Measurements from ENCODE around the gene MSH4.
"Not testable (repeated sequence)": the region's sequence is repeated elsewhere in the genome, so short reads cannot be mapped to it uniquely, and the experiment has no call there.

The MSH4 gene

DNA sequence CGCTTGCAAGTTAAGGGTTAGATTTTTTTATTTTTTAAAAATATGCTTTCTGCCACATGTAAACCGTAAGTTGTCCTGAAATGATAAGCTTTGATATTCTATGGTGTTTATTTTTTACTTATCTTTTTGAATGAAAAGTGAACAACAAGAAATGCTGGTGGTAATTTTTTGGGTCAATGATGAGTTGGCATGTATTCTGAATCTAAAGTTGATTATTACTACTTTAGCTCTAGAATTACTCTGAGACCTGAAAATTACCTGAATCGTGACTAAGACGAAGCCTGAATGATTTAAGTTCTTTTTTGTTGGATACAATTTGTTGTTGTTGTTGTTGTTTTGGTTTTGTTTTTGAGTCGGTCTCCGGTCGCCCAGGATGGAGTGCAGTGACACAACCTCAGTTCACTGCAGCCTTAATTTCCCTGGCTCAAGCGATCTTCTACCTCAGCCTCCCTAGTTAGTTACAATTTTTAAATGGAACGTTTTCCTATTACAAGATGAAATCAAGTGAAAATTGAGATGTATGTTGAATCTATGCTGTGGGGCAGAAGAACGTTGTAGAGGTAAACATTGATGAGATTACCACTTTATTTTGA, 9.7 kb upstream of the MSH4 start:
- no peak for DNase-seq
- Mint-ChIP-seq H3K27ac (peak overlapping the region; percentile 99), H3K36me3 (ENCODE audit: low read depth) (peaks cover 66% of the 10 kb centered on the region), H3K9me3 (no peaks in the 10 kb centered on the region), H3K4me1 (ENCODE audit: low read depth) (peaks cover 36% of the 10 kb centered on the region), H3K27me3 (no peaks in the 10 kb centered on the region), H3K4me3 (peak overlapping the region; percentile 97)

DNA sequence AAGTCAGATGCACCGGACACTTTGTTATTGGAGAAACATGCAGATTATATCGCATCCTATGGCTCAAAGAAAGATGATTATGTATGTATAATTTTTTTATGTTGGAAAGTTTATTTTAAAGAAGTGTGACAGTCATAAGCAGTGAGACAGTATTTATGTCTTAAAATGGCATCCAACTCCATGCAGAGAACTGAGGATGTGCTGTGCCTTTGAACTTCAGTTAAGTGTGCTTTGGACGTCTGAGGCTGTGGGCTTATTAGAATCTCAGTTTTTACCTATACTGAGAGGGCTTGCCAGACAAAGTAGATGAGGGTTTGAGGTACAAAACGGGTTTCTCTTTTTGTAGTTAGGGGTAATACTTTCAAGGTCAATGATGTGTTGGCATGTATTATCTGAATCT, 9.2 kb upstream of the MSH4 start:
- H3K9me3 Mint-ChIP-seq, result no peaks in the 10 kb centered on the region
- H3K4me1 Mint-ChIP-seq (ENCODE audit: low read depth), result peaks cover 40% of the 10 kb centered on the region
- DNase-seq, result no peak
- peaks cover 71% of the 10 kb centered on the region for H3K36me3 Mint-ChIP-seq (ENCODE audit: low read depth)
- H3K4me3 Mint-ChIP-seq, result peak overlapping the region; percentile 97
- H3K27me3 Mint-ChIP-seq, result no peaks in the 10 kb centered on the region
- peak overlapping the region; percentile 99 for H3K27ac Mint-ChIP-seq

DNA sequence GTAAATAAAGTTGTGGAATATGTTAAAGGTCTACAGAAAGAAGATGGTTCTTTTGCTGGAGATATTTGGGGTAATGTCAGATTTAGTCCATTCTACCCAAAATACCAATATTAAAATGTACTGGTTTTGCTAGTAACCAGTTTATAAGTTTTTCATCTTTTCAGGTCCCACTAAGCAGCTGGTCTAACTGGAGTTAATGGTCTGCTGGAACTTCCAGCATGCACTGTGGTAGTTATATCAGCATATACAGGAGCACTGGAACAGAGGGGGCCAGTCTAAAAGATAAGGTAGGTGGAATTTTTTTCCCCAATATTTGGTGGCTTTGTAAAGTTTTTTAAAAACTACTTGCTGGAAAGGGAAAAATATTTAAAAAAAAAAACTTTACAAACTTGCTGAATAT, 6.7 kb upstream of the MSH4 start:
- no peak for DNase-seq
- Mint-ChIP-seq H3K36me3 (ENCODE audit: low read depth) (peaks cover 95% of the 10 kb centered on the region), H3K9me3 (no peaks in the 10 kb centered on the region), H3K27ac (peak overlapping the region; percentile 99), H3K4me1 (ENCODE audit: low read depth) (peaks cover 49% of the 10 kb centered on the region), H3K27me3 (no peaks in the 10 kb centered on the region), H3K4me3 (peak overlapping the region; percentile 97)

DNA sequence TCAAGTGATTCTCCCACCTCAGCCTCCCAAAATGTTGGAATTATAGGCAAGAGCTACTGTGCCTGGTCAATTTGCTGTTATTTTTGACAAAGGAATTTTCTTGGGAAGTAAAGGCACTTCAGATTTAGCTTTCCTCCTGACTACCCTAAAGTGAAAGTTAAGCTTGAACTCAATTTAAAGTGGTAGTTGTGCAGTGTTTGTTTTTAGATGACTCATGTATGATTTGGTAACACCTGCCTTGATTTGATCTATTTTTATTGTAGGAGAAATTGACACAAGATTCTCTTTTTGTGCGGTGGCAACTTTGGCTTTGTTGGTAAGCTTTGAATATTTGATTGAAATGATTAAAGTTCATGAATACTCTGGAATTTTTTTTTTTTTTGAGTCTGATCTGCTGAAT, 5.7 kb upstream of the MSH4 start:
- Mint-ChIP-seq H3K4me3 (peak overlapping the region; percentile 97), H3K27me3 (no peaks in the 10 kb centered on the region)
- DNase-seq, result no peak

DNA sequence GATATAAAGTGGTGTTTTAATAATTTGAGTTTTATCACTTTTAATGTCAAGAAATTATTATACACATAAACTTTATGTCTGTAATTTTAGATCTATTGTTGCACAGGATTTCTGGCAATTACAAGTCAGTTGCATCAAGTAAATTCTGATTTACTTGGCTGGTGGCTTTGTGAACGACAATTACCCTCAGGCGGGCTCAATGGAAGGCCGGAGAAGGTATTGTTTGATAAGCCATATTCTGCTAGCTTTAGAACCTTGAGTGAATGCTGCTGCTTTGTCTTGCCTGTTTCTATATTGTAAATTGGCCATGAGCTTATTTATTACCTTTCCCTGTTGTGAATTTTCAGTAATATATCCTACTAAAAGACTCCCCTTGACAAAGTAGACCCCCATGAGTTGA, 4.6 kb upstream of the MSH4 start:
- H3K4me1 Mint-ChIP-seq (ENCODE audit: low read depth), result peaks cover 46% of the 10 kb centered on the region
- H3K9me3 Mint-ChIP-seq, result no peaks in the 10 kb centered on the region
- peak overlapping the region; percentile 99 for H3K27ac Mint-ChIP-seq

More for the DNA sequence above, 5.7 kb upstream of the MSH4 start:
- Mint-ChIP-seq H3K4me1 (ENCODE audit: low read depth) (peaks cover 46% of the 10 kb centered on the region), H3K36me3 (ENCODE audit: low read depth) (peaks cover 99% of the 10 kb centered on the region), H3K27ac (peak overlapping the region; percentile 99), H3K9me3 (no peaks in the 10 kb centered on the region)

DNA sequence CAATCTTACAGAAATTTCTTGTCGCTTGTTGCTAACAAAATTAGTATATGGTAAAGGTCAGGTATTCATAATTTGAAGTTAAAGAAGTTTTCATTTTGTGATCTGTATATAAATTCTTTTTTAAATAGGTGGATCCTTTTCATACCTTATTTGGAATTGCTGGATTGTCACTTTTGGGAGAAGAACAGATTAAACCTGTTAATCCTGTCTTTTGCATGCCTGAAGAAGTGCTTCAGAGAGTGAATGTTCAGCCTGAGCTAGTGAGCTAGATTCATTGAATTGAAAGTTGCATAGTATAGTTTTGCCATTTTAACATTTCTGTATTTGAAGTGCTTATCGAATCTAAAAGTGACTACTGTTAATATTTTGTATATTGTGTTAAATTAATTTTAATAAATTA, 2.3 kb upstream of the MSH4 start:
- Mint-ChIP-seq H3K9me3 (no peaks in the 10 kb centered on the region), H3K4me1 (ENCODE audit: low read depth) (peaks cover 42% of the 10 kb centered on the region), H3K4me3 (peak overlapping the region; percentile 97), H3K27ac (peak overlapping the region; percentile 87), H3K36me3 (ENCODE audit: low read depth) (peaks cover 99% of the 10 kb centered on the region), H3K27me3 (no peaks in the 10 kb centered on the region)
- DNase-seq, result no peak

More for the DNA sequence above, 4.6 kb upstream of the MSH4 start:
- H3K27me3 Mint-ChIP-seq, result no peaks in the 10 kb centered on the region
- peak overlapping the region; percentile 97 for H3K4me3 Mint-ChIP-seq
- H3K36me3 Mint-ChIP-seq (ENCODE audit: low read depth), result peaks cover 99% of the 10 kb centered on the region
- no peak for DNase-seq

DNA sequence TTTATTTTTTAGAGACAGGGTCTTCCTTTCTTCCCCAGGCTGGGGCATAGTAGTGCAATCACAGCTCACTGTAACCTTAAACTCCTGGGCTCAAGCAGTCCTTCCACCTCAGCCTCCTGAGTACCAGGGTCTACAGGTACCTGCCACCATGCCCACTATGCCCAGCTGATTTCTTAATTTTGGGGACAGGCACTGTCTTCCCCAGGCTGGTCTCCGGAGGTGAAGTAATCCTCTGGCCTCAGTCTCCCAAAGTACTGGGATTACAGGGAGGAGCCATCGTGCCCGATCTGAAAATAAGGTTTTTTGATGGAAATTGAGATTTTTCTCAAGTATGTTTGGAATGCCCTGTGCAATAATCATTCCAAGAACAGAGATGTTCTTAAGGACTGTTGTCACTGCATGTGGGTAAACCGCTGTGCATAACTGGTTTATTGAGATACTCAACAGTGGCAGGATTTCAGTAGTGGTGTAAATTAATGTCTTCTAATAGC, 934 bp upstream of the MSH4 start:
- Mint-ChIP-seq H3K4me1 (ENCODE audit: low read depth) (peaks cover 33% of the 10 kb centered on the region), H3K27me3 (no peaks in the 10 kb centered on the region), H3K27ac (peak overlapping the region; percentile 14), H3K9me3 (no peaks in the 10 kb centered on the region), H3K36me3 (ENCODE audit: low read depth) (peaks cover 86% of the 10 kb centered on the region), H3K4me3 (no peak overlapping the region)
- DNase-seq, result peak; percentile 46

DNA sequence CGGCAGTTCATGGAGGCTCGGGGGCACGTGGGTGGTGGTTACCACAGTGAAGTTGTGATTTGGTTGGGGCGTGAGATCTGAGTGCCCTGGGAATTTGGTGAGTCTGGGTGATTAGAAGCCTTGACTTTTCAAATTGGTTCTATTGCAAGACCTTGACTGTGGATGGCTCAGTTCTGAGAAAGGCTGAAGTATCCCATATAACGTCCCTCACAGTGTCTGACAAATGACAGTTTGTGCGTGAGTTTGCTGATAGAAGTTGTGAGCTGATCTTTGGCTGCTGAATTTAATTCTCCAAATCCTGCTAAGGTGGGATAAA, 549 bp downstream of the MSH4 start:
- DNase-seq, result no peak
- Mint-ChIP-seq H3K36me3 (ENCODE audit: low read depth) (peaks cover 71% of the 10 kb centered on the region), H3K27ac (peak overlapping the region; percentile 14)

DNA sequence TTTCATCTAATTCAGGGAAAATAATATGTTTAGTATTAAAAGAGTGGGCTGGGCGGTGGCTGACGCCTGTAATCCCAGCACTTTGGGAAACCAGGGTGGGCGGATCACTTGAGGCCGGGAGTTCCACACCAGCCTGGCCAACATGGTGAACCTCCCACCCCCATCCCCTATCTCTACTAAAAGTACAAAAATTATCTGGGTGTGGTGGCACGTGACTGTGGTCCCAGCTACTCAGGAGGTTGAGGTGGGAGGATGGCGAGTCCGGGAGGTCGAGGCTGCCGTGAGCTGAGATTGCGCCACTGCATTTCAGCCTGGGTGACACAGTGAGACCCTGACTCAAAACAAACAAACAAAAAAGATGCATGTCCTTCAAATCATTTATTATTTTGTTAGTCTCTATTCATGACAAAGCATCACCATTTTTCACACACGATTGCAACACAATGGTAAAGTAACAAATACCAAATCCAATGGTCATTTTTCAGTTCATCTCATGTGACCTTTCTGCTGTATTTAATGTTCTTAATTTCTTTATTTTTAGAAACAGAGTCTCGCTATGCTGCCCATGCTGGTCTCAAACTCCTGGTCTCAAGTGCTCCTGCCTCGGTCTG, 1.0 kb downstream of the MSH4 start:
- DNase-seq, result peak; percentile 38
- Mint-ChIP-seq H3K9me3 (no peaks in the 10 kb centered on the region), H3K36me3 (ENCODE audit: low read depth) (peaks cover 67% of the 10 kb centered on the region), H3K4me3 (no peak overlapping the region), H3K4me1 (ENCODE audit: low read depth) (peaks cover 17% of the 10 kb centered on the region), H3K27ac (peak overlapping the region; percentile 51), H3K27me3 (no peaks in the 10 kb centered on the region)

More for the DNA sequence above, 549 bp downstream of the MSH4 start:
- no peak overlapping the region for H3K4me3 Mint-ChIP-seq
- no peaks in the 10 kb centered on the region for H3K9me3 Mint-ChIP-seq
- peaks cover 21% of the 10 kb centered on the region for H3K4me1 Mint-ChIP-seq (ENCODE audit: low read depth)
- H3K27me3 Mint-ChIP-seq, result no peaks in the 10 kb centered on the region

DNA sequence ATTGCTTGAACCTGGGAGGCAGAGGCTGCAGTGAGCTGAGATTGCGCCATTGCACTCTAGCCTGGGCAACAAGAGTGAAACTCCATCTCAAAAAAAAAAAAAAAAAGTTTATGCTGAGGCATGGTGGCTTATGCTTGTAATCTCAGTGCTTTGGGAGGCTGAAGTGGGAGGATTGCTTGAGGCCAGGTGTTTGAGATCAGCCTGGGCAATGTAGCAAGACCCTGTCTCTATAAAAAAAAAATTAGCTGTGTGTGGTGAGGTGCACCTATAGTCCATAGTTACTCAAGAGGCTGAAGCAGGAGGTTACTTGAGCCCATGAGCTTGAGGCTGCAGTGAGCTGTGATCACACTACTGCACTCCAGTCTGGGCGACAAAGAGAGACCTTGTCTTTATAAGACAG, 4.8 kb downstream of the MSH4 start:
- peaks cover 30% of the 10 kb centered on the region for H3K36me3 Mint-ChIP-seq (ENCODE audit: low read depth)
- not testable (repeated sequence) for H3K27me3 Mint-ChIP-seq; H3K4me1 Mint-ChIP-seq (ENCODE audit: low read depth); H3K27ac Mint-ChIP-seq; H3K9me3 Mint-ChIP-seq; H3K4me3 Mint-ChIP-seq; DNase-seq

DNA sequence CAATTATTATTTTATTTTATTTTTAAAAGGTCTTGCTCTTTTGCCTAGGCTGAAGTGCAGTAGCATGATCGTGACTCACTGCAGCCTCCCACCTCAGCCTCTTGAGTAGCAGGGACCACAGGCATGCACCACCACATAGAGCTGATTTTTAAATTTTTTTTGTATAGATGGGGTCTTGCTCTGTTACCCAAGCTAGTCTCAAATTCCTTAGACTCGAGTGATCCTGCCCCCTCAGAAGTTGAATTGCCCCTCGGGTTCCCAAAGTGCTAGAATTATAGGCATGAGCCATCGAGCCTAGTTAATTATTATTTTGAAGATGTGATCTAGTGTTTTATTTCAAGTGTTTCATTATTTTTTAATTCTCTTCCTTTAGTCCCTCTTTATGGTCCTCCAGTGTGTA, 12.2 kb downstream of the MSH4 start:
- Mint-ChIP-seq H3K4me3 (no peak overlapping the region), H3K27ac (no peak overlapping the region), H3K36me3 (ENCODE audit: low read depth) (no peaks in the 10 kb centered on the region), H3K9me3 (no peaks in the 10 kb centered on the region), H3K4me1 (ENCODE audit: low read depth) (no peaks in the 10 kb centered on the region), H3K27me3 (no peaks in the 10 kb centered on the region)
- DNase-seq, result no peak

DNA sequence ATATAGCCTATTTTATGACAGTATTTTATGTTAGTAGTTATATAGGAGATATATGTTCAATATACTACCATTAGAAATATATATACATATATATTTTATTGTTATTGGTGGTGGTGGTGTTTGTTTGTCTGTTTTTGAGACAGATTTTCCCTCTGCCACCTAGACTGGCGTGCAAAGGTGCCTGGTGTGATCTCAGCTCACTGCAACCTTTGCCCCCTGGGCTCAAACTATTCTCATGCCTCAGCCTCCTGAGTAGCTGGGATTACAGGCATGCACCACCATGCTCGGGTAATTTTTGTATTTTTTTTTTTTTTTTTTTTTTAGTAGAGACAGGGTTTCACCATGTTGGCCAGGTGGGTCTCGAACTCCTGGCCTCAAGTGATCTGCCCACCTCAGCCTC, 13.4 kb downstream of the MSH4 start:
- not testable (repeated sequence) for DNase-seq; H3K9me3 Mint-ChIP-seq; H3K27ac Mint-ChIP-seq; H3K4me1 Mint-ChIP-seq (ENCODE audit: low read depth); H3K36me3 Mint-ChIP-seq (ENCODE audit: low read depth); H3K27me3 Mint-ChIP-seq; H3K4me3 Mint-ChIP-seq

DNA sequence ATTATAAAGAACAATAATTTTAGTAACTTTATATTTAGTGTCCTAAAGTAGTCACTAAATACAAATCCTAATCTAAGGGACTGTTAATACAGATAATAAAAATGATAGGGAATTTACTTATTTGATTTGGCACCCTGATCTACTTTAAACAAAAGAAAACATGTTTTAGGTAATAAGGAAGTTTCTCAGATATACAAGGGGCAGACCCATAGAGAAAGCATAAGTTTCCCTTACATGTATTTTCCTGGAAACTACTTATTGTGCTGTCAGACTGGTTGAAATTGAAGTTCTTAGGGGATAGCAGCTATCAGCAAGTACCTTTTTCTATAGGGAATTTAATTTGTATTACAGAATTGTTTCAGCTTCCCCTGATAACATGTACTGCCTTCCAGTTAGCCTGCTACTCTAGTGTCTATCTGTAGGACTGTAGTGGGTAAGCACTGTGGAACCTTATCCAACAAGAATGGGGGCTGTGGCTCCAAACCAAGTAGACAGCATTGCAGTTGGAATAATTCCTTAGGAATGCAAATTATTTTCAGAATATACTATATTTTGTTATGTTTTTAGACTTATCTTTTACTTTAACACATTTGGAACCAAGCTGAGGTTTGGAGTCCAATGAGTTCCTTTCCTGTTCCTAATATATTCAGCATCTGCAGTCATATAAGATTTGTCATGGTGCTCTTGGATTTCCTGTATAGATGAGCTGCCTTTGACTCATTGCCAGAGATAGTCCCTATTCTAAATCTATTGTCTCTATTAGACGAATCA, 14.7 kb downstream of the MSH4 start:
- Mint-ChIP-seq H3K36me3 (ENCODE audit: low read depth) (no peaks in the 10 kb centered on the region), H3K27ac (no peak overlapping the region), H3K4me1 (ENCODE audit: low read depth) (no peaks in the 10 kb centered on the region), H3K27me3 (no peaks in the 10 kb centered on the region), H3K4me3 (no peak overlapping the region), H3K9me3 (no peaks in the 10 kb centered on the region)
- no peak for DNase-seq

DNA sequence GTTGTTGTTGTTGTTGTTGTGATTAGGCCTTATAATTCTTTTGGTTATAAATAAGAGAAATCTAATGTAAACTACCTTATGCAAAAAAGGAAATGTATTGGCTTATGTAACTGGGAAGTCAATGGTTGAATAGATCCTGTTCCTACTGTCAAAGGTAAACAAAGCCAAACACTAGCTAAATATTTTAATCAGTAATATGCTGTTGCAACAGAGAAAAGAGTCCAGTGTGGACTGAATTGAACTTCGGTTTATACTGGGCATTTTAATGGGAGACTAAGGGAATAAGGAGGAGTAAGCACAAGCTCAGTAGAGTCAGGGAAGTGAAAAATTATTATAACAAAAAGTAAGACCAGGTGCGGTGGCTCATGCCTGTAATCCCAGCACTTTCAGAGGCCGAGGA, 15.4 kb downstream of the MSH4 start:
- H3K9me3 Mint-ChIP-seq, result no peaks in the 10 kb centered on the region
- H3K4me1 Mint-ChIP-seq (ENCODE audit: low read depth), result no peaks in the 10 kb centered on the region
- no peak overlapping the region for H3K27ac Mint-ChIP-seq
- DNase-seq, result no peak
- H3K27me3 Mint-ChIP-seq, result no peaks in the 10 kb centered on the region
- no peaks in the 10 kb centered on the region for H3K36me3 Mint-ChIP-seq (ENCODE audit: low read depth)
- H3K4me3 Mint-ChIP-seq, result no peak overlapping the region

DNA sequence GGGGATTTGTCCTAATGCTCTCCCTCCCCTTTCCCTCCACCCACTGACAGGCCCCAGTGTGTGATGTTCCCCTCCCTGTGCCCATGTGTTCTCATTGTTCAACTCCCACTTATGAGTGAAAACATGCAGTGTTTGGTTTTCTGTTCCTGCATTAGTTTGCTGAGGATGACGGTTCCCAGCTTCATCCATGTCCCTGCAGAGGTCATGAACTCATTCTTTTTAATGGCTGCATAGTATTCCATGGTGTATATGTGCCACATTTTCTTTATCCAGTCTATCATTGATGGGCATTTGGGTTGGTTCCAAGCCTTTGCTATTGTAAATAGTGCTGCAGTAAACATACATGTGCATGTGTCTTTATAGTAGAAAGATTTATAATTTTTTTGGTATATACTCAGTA, 26.9 kb downstream of the MSH4 start:
- H3K27ac Mint-ChIP-seq; H3K4me1 Mint-ChIP-seq (ENCODE audit: low read depth); DNase-seq; H3K27me3 Mint-ChIP-seq; H3K4me3 Mint-ChIP-seq: not testable (repeated sequence)
- peaks cover 20% of the 10 kb centered on the region for H3K9me3 Mint-ChIP-seq
- H3K36me3 Mint-ChIP-seq (ENCODE audit: low read depth), result peaks cover 26% of the 10 kb centered on the region
